ENCODE data around the gene MEIS3.
A peak's percentile ranks its signal among the peaks of the same experiment; 100 is the strongest.

MEIS3 gene

GRCh38 chr19:47435196-47435595, 15.9 kb upstream of the MEIS3 start:
- no peak for DNase-seq

GRCh38 chr19:47434088-47434487, 14.8 kb upstream of the MEIS3 start:
- DNase-seq, result no peak

- no peak for DNase-seq
These were observed 13.8 kb upstream of the MEIS3 start for GRCh38 chr19:47433121-47433520.

- no peak for DNase-seq
These were observed 13.2 kb upstream of the MEIS3 start for GRCh38 chr19:47432499-47432898.

GRCh38 chr19:47432091-47432490, 12.8 kb upstream of the MEIS3 start:
- DNase-seq, result no peak

- no peak for DNase-seq
These were observed 10.9 kb upstream of the MEIS3 start for GRCh38 chr19:47430041-47430802.

GRCh38 chr19:47429140-47429793, 9.9 kb upstream of the MEIS3 start:
- DNase-seq, result no peak

GRCh38 chr19:47428177-47428894, 9.0 kb upstream of the MEIS3 start:
- DNase-seq, result peak; percentile 69 to 93

GRCh38 chr19:47427241-47428176, 8.2 kb upstream of the MEIS3 start:
- peak; percentile 63 to 66 for DNase-seq

- DNase-seq, result no peak
These were observed 4.0 kb upstream of the MEIS3 start for GRCh38 chr19:47423203-47423882.

- no peak for DNase-seq
These were observed 3.3 kb upstream of the MEIS3 start for GRCh38 chr19:47422417-47423163.

- peak in 1 of 2 experiments; percentile 16 for DNase-seq
These were observed 2.6 kb upstream of the MEIS3 start for GRCh38 chr19:47421844-47422395.

GRCh38 chr19:47421244-47421786, 2.0 kb upstream of the MEIS3 start:
- no peak for DNase-seq

- DNase-seq, result no peak
These were observed 462 bp upstream of the MEIS3 start for GRCh38 chr19:47419789-47420188.

GRCh38 chr19:47418692-47419029, 666 bp downstream of the MEIS3 start:
- DNase-seq, result no peak

GRCh38 chr19:47417746-47418691, 1.3 kb downstream of the MEIS3 start:
- peak in 1 of 2 experiments; percentile 34 for DNase-seq

- DNase-seq, result no peak
These were observed 2.1 kb downstream of the MEIS3 start for GRCh38 chr19:47417107-47417745.

GRCh38 chr19:47416643-47416985, 2.7 kb downstream of the MEIS3 start:
- DNase-seq, result no peak

- no peak for DNase-seq
These were observed 3.2 kb downstream of the MEIS3 start for GRCh38 chr19:47415953-47416642.

Data from stimulated activated CD4-positive, alpha-beta T cell treated with anti-CD3 and anti-CD28 coated beads, Interleukin-4, amount 100 ng/mL, for 4 hours (primary cell).